OCI-LY7 (cell line): ENCODE results near the gene STOX2. TPM values are rescaled to one million over a fixed set of nuclear protein-coding genes. Genes with fewer than 3 reads are reported as not detected.

Source experiments
- BruUV-seq: library from RNA; stranded (reverse); fragments of 400-500 nt; replicated peaks from 2 replicates; lab custom pipeline; 2021; lab: Mats Ljungman, UMichigan
- CTCF ChIA-PET: fragments of 300-600 bp; sonication (Branson Sonifier 250); formaldehyde crosslinking; loops from one replicate; lab custom pipeline; 2022; ENCODE audit warnings: antibody characterized with exemption; ENCODE audit not compliant: unreplicated experiment; lab: Charles Lee
- POLR2A ChIA-PET: fragments of 300-600 bp; sonication (Branson Sonifier 250); formaldehyde crosslinking; loops from one replicate; lab custom pipeline; 2022; ENCODE audit warnings: antibody characterized with exemption; lab: Charles Lee
- DNase-seq: peaks from one replicate; pipeline ENCODE4 v3.0.0-alpha.2; 2015; ENCODE audit warnings: low spot score
- H2AFZ ChIP-seq: fragments of 200-600 bp; sonication (generic), shearing (Covaris generic); 2 replicates; pipeline ENCODE4 v1.6.1; 2014; ENCODE audit warnings: mild to moderate bottlenecking, antibody characterized with exemption, low read length, moderate library complexity
- H3K27ac ChIP-seq: fragments of 200-600 bp; sonication (generic); 2 replicates; pipeline ENCODE4 v1.5.1; 2014; ENCODE audit warnings: mixed run types, low read depth, mild to moderate bottlenecking, moderate library complexity, low read length, inconsistent platforms; ENCODE audit not compliant: poor library complexity, severe bottlenecking
- H3K36me3 ChIP-seq: fragments of 200-600 bp; sonication (generic); 2 replicates; pipeline ENCODE4 v1.6.1; 2014; ENCODE audit warnings: mild to moderate bottlenecking, antibody characterized with exemption, low read length, moderate library complexity, mixed read lengths; ENCODE audit not compliant: insufficient read depth
- H3K4me1 ChIP-seq: fragments of 200-600 bp; sonication (generic); 2 replicates; pipeline ENCODE4 v1.5.1; 2014; ENCODE audit warnings: mild to moderate bottlenecking, low read length; ENCODE audit not compliant: insufficient read depth, poor library complexity, severe bottlenecking
- H3K4me2 ChIP-seq: fragments of 200-600 bp; sonication (generic); 2 replicates; pipeline ENCODE4 v1.6.1; 2014; ENCODE audit warnings: mild to moderate bottlenecking, low read length
- H3K4me3 ChIP-seq: fragments of 200-600 bp; sonication (generic); 2 replicates; pipeline ENCODE4 v1.5.1; 2014; ENCODE audit warnings: mild to moderate bottlenecking, low read depth, low read length; ENCODE audit not compliant: poor library complexity, severe bottlenecking
- H3K79me2 ChIP-seq: fragments of 200-600 bp; sonication (generic); 2 replicates; pipeline ENCODE4 v1.6.1; 2016; ENCODE audit warnings: low read depth, mild to moderate bottlenecking, low read length, moderate library complexity, mixed read lengths; ENCODE audit not compliant: insufficient read depth
- H3K9me2 ChIP-seq: fragments of 200-600 bp; sonication (generic); 2 replicates; pipeline ENCODE4 v1.6.1; 2016; ENCODE audit warnings: mild to moderate bottlenecking, low read length, mixed read lengths; ENCODE audit not compliant: insufficient read depth
- H3K9me3 ChIP-seq: fragments of 200-600 bp; sonication (generic); 2 replicates; pipeline ENCODE4 v1.6.1; 2014; ENCODE audit warnings: mild to moderate bottlenecking, mixed run types, low read length, mixed read lengths
- H4K20me1 ChIP-seq: fragments of 200-600 bp; sonication (generic); 2 replicates; pipeline ENCODE4 v1.6.1; 2014; ENCODE audit warnings: mild to moderate bottlenecking, antibody characterized with exemption, low read length, moderate library complexity, mixed read lengths; ENCODE audit not compliant: insufficient read depth
- EZH2phosphoT487 ChIP-seq: fragments of 200-600 bp; sonication (generic); IDR thresholded peaks from 2 replicates; pipeline ENCODE4 v1.6.1; 2018; ENCODE audit warnings: low read depth, borderline replicate concordance, mild to moderate bottlenecking, mixed run types, antibody characterized with exemption, low read length, moderate library complexity, mixed read lengths
- intact Hi-C: fragments of 100-400 bp; cut with micrococcal nuclease; formaldehyde crosslinking; loops from one replicate; pipeline ENCODE4 v1.10.0; 2022; ENCODE audit not compliant: unreplicated experiment
- total RNA-seq, 2 experiments: library from RNA; depleted of rRNA in 1 of 2; stranded (reverse); fragments of >200 nt in 1 of 2; shearing (Covaris generic) in 1 of 2; gene quantifications; 2 replicates each; pipeline ENCODE4 v1.2.3, GENCODE V29; 2014 to 2022
- TF ChIP-seq, protein P1 (sequence below): fragments of 200-600 bp; sonication (generic); conservative IDR thresholded peaks from 2 replicates; pipeline ENCODE4 v1.5.1; 2014; ENCODE audit warnings: mild to moderate bottlenecking, antibody characterized with exemption, low read length, moderate library complexity, mixed read lengths

Gene STOX2
- total RNA-seq, 2 experiments from 2014 or later = 0.38 TPM; not detected in 1

DNA sequence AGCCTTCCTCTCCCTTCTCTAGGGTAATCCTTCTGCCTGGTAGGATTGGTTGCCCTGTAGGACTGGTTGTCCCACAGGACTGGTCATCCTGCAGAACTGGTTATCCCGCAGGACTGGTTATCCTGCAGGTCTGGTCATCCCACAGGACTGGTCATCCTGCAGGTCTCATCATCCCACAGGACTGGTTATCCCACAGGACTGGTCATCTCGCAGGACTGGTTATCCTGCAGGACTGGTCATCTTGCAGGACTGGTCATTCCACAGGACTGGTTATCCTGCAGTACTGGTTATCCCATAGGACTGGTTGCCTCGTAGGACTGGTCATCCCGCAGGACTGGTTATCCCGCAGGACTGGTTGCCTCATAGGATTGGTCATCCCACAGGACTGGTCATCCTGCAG lies 48.1 kb upstream of the STOX2 start:
- Histone ChIP-seq H3K36me3 (no peaks in the 10 kb centered on the region), H3K9me3 (no peaks in the 10 kb centered on the region), H3K9me2 (no peaks in the 10 kb centered on the region), H3K27ac (no peak overlapping the region), H4K20me1 (no peaks in the 10 kb centered on the region), H2AFZ (no peak overlapping the region), H3K4me3 (no peak overlapping the region), H3K4me1 (no peaks in the 10 kb centered on the region), H3K79me2 (no peaks in the 10 kb centered on the region), H3K4me2 (no peak overlapping the region)
- DNase-seq = no peak
- ChIA-PET POLR2A (no interaction called here), CTCF (no interaction called here)
- no TSS peak for BruUV-seq
- TF ChIP-seq EZH2phosphoT487 = no peak
- TF ChIP-seq, protein P1, sequence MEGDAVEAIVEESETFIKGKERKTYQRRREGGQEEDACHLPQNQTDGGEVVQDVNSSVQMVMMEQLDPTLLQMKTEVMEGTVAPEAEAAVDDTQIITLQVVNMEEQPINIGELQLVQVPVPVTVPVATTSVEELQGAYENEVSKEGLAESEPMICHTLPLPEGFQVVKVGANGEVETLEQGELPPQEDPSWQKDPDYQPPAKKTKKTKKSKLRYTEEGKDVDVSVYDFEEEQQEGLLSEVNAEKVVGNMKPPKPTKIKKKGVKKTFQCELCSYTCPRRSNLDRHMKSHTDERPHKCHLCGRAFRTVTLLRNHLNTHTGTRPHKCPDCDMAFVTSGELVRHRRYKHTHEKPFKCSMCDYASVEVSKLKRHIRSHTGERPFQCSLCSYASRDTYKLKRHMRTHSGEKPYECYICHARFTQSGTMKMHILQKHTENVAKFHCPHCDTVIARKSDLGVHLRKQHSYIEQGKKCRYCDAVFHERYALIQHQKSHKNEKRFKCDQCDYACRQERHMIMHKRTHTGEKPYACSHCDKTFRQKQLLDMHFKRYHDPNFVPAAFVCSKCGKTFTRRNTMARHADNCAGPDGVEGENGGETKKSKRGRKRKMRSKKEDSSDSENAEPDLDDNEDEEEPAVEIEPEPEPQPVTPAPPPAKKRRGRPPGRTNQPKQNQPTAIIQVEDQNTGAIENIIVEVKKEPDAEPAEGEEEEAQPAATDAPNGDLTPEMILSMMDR = no peak
- intact Hi-C loops = no loop called here

DNA sequence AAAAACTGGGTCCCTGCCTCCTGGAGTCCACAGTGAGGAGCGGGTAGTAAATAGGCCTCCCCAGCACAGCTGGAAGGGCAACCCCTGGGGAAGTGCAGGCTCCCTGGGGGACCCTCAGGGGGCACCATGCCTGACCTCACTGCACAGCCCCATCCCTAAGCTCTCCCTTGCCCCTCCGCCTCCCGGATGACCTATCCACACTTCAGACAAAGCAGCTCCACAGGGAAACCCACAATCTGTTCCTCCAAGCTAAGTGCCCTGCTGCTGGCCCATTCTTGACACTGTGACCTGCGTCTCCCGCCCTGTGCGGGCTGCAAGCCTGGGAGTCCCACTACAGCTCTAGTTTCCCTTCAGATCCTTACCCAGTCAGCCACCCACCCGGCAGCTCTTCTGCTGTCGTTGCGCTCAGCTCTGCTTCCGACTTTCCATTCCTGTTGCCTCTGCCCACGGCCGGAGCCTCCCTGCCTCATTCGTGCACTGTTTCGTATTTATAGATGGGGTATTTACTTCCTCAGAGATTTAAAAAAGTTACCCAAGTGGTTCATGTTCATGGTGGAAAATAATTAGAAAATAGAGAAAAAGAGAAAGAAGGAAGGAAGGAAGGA lies 47.0 kb upstream of the STOX2 start:
- intact Hi-C loops = no loop called here
- Histone ChIP-seq H3K4me1 (no peaks in the 10 kb centered on the region), H3K9me2 (no peaks in the 10 kb centered on the region), H3K4me3 (no peak overlapping the region), H3K79me2 (no peaks in the 10 kb centered on the region), H3K9me3 (no peaks in the 10 kb centered on the region), H2AFZ (no peak overlapping the region), H3K36me3 (no peaks in the 10 kb centered on the region), H3K4me2 (no peak overlapping the region), H3K27ac (no peak overlapping the region), H4K20me1 (no peaks in the 10 kb centered on the region)
- no TSS peak for BruUV-seq
- no peak for DNase-seq
- POLR2A ChIA-PET = no interaction called here
- no peak for TF ChIP-seq EZH2phosphoT487
- TF ChIP-seq, protein P1 = no peak
- CTCF ChIA-PET = no interaction called here

DNA sequence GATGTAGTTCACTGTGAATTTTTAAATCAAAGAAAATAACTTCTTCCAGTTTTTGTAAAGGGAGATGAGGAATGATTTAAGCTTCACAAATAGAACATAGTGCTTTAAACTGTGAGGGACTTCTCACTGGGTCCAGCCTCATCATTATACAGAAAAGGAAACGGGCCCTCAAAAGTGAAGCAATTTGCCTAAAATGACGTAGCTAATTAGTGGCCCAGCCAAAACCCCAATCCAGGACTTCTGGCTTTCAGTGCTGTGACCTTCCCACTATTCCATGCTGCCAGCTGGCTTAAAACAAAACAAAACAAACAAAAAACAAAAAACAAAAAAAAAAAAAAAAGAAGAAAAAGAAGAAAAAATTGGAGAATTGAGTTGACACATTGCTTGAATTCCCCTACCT lies 45.0 kb upstream of the STOX2 start:
- ChIA-PET POLR2A (interaction anchor here (0.6 to 0.8 kb wide), 3 partner anchors 42 to 278 kb away, joined by 3 to 5 read pairs (median 5); no protein-coding TSS in a partner anchor), CTCF (no interaction called here)
- H3K9me2 ChIP-seq = no peaks in the 10 kb centered on the region
- no peaks in the 10 kb centered on the region for H3K4me1 ChIP-seq
- intact Hi-C loops = loop anchor here (2.0 kb wide), 1 partner anchor 19 kb away; no protein-coding TSS in a partner anchor
- BruUV-seq = no TSS peak
- TF ChIP-seq, protein P1 = no peak
- TF ChIP-seq EZH2phosphoT487 = no peak
- H3K36me3 ChIP-seq = no peaks in the 10 kb centered on the region
- no peaks in the 10 kb centered on the region for H3K79me2 ChIP-seq
- no peaks in the 10 kb centered on the region for H3K9me3 ChIP-seq
- DNase-seq = no peak
- H4K20me1 ChIP-seq = no peaks in the 10 kb centered on the region
- no peak overlapping the region for H3K27ac ChIP-seq
- H3K4me2 ChIP-seq = no peak overlapping the region
- no peak overlapping the region for H2AFZ ChIP-seq
- no peak overlapping the region for H3K4me3 ChIP-seq
